ENCODE results near the gene C12orf75.

DNA sequence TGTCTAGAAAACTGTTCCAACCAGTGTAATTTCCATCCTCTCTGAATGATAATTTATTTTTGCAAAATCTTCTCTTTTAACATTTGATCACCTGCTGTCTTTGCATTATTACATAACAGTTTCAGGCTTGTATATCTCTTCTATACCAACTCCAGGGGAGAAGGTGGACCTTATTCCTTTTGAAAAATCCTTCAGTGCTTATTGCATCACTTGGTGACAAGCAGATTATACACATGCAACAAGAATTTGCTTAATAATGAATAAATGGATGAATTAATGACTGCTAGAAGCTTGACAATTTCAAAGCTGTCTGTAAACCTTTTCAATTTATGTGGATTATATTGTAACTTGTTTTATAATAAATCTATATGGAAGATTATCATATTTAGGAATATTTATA lies 37.3 kb upstream of the C12orf75 start:
- TF ChIP-seq FOXP2 (optimal IDR thresholded peaks at IDR 0.05; ENCODE audit: control extremely low read depth, extremely low read length, insufficient read depth) (no peak), POLR2AphosphoS5 (IDR thresholded peaks at IDR 0.05; ENCODE audit: borderline replicate concordance, low read depth, low read length) (no peak)

All from SK-N-MC (cell line).